Subcutaneous adipose tissue (tissue), 4 donors: Measurements from ENCODE around the gene ERP27. TPM values are rescaled to one million over a fixed set of nuclear protein-coding genes. Genes with fewer than 3 reads are reported as not detected.

Source experiments
- CTCF ChIP-seq: fragments of 450-650 bp; IDR thresholded peaks from one replicate; pipeline ENCODE4 v1.5.1; 2016; ENCODE audit warnings: low read depth, mild to moderate bottlenecking, control low read depth, antibody characterized with exemption, moderate library complexity
- total RNA-seq, 4 donors: library from RNA; depleted of rRNA; stranded (reverse); fragments of >200 nt; gene quantifications; one replicate each; pipeline ENCODE4 v1.1.0, GENCODE V29; 2016

ERP27 gene
- total RNA-seq, 4 donors from 2014 or later: 0.85 to 0.94 TPM; not detected in 2

- TF ChIP-seq CTCF: no peak
Measured at GRCh38 chr12:14964406-14964805, 26.1 kb upstream of the ERP27 start.

- TF ChIP-seq CTCF: no peak
Measured at GRCh38 chr12:14963520-14963919, 25.2 kb upstream of the ERP27 start.

GRCh38 chr12:14962797-14963196 is 24.5 kb upstream of the ERP27 start:
- no peak for TF ChIP-seq CTCF

- TF ChIP-seq CTCF: no peak
Measured at GRCh38 chr12:14962153-14962539, 23.8 kb upstream of the ERP27 start.

GRCh38 chr12:14961466-14962152 is 23.3 kb upstream of the ERP27 start, which contains the start of gene ARHGDIB:
Gene ARHGDIB (minus strand): TSS chr12:14961601. CDS start chr12:14950712, 10,889 bp downstream.
- TF ChIP-seq CTCF: no peak

GRCh38 chr12:14960548-14961465 is 22.5 kb upstream of the ERP27 start:
- no peak for TF ChIP-seq CTCF

GRCh38 chr12:14959916-14960496 is 21.7 kb upstream of the ERP27 start:
- TF ChIP-seq CTCF: no peak
